DOHH2 (cell line): Measurements from ENCODE around the gene PLCG2.

Experiments used
- CTCF ChIP-seq: fragments of 200-600 bp; sonication (generic); IDR thresholded peaks from one replicate; pipeline ENCODE4 v1.5.1; 2014; ENCODE audit warnings: antibody characterized with exemption, mild to moderate bottlenecking, low read depth, low read length; ENCODE audit not compliant: poor library complexity, severe bottlenecking
- EZH2phosphoT487 ChIP-seq: fragments of 200-600 bp; sonication (generic); IDR thresholded peaks from 2 replicates; pipeline ENCODE4 v1.6.1; 2017; ENCODE audit warnings: borderline replicate concordance, mild to moderate bottlenecking, antibody characterized with exemption, low read length, moderate library complexity, mixed read lengths

GRCh38 chr16:81815429-81815766 is 36.3 kb downstream of the PLCG2 start:
- TF ChIP-seq CTCF (no peak), EZH2phosphoT487 (no peak)
